H1 (cell line): ENCODE measurements around the gene DISP3. TPM values are rescaled to one million over a fixed set of nuclear protein-coding genes. Genes with fewer than 3 reads are reported as not detected.

ENCODE experiments used
- CTCF ChIA-PET: fragments of 300-600 bp; sonication (Branson Sonifier 250); formaldehyde crosslinking; loops from one replicate; lab custom pipeline; 2021; ENCODE audit not compliant: partially characterized antibody; lab: Charles Lee
- POLR2A ChIA-PET: fragments of 300-600 bp; sonication (Branson Sonifier 250); formaldehyde crosslinking; loops from one replicate; lab custom pipeline; 2021; ENCODE audit warnings: inconsistent platforms; ENCODE audit not compliant: partially characterized antibody; lab: Charles Lee
- DNase-seq, 2 experiments: peaks; one replicate each; pipeline versions ENCODE4 v3.0.0 to v3.0.0-alpha.2; 2010 to 2022; ENCODE audit warnings: low spot score in 2 of 2, low read depth in 1 of 2, mixed read lengths in 1 of 2
- FAIRE-seq: peaks from 2 replicates; lab custom pipeline; 2011; peaks lifted over from hg19 to GRCh38; lab: Jason Lieb, UNC
- H2AFZ ChIP-seq: 2 replicates; pipeline ENCODE4 v1.8.1; 2012; ENCODE audit warnings: low read length, inconsistent platforms
- H2AK5ac ChIP-seq: 2 replicates; pipeline ENCODE4 v1.6.1; 2013; ENCODE audit warnings: low read depth, low read length
- H2BK120ac ChIP-seq: replicated peaks from 2 replicates; pipeline ENCODE3; 2013; ENCODE audit warnings: low read depth, low read length, inconsistent platforms
- H2BK12ac ChIP-seq: 2 replicates; pipeline ENCODE4 v1.6.1; 2013; ENCODE audit warnings: low read depth, low read length
- H2BK15ac ChIP-seq: 2 replicates; pipeline ENCODE4 v1.6.1; 2013; ENCODE audit warnings: low read length
- H2BK20ac ChIP-seq: 2 replicates; pipeline ENCODE4 v1.6.1; 2013; ENCODE audit warnings: low read length
- H2BK5ac ChIP-seq: 2 replicates; pipeline ENCODE4 v1.6.1; 2013; ENCODE audit warnings: low read depth, low read length
- H3K14ac ChIP-seq: 2 replicates; pipeline ENCODE4 v1.6.1; 2013; ENCODE audit warnings: inconsistent platforms; ENCODE audit not compliant: insufficient read length
- H3K18ac ChIP-seq: 2 replicates; pipeline ENCODE4 v1.6.1; 2013; ENCODE audit warnings: low read length; ENCODE audit errors: extremely low read depth
- H3K23ac ChIP-seq: 2 replicates; pipeline ENCODE4 v1.6.1; 2013; ENCODE audit warnings: inconsistent platforms; ENCODE audit not compliant: insufficient read length
- H3K23me2 ChIP-seq: 2 replicates; pipeline ENCODE4 v1.6.1; 2013; ENCODE audit warnings: low read depth, low read length
- H3K27ac ChIP-seq: 2 replicates; pipeline ENCODE4 v1.6.1; 2011; ENCODE audit warnings: low read depth, low read length, inconsistent platforms
- H3K27me3 ChIP-seq, 4 experiments: replicated peaks in 1 of 4; 1 replicate in 1 of 4; 2 replicates in 3 of 4; pipeline versions ENCODE4 v1.6.1 to v1.8.1; 2011 to 2013; ENCODE audit warnings: low read length in 3 of 4, mild to moderate bottlenecking in 3 of 4, inconsistent platforms in 2 of 4, mixed read lengths in 2 of 4, moderate library complexity in 1 of 4; ENCODE audit not compliant: control insufficient read depth in 3 of 4, insufficient read depth in 3 of 4; ENCODE audit errors: extremely low read depth in 1 of 4
- H3K36me3 ChIP-seq, 4 experiments: 2 replicates each; pipeline versions ENCODE4 v1.6.1 to v1.8.1; 2011 to 2013; ENCODE audit warnings: mild to moderate bottlenecking in 4 of 4, low read length in 3 of 4, moderate library complexity in 2 of 4, control low read depth in 1 of 4, inconsistent platforms in 1 of 4; ENCODE audit not compliant: insufficient read depth in 4 of 4, control insufficient read depth in 2 of 4
- H3K4ac ChIP-seq: replicated peaks from 2 replicates; pipeline ENCODE3; 2013; ENCODE audit warnings: low read length, low read depth, mixed read lengths, inconsistent platforms; ENCODE audit not compliant: insufficient read length
- H3K4me1 ChIP-seq, 4 experiments: replicated peaks in 1 of 4; 1 replicate in 1 of 4; 2 replicates in 3 of 4; pipeline versions ENCODE4 v1.6.1 to v1.8.1; 2011 to 2013; ENCODE audit warnings: low read length in 3 of 4, inconsistent platforms in 2 of 4, mixed read lengths in 1 of 4; ENCODE audit not compliant: insufficient read depth in 4 of 4, control insufficient read depth in 3 of 4
- H3K4me2 ChIP-seq, 2 experiments: 2 replicates each; pipeline versions ENCODE4 v1.6.1 to v1.8.1; 2011 to 2013; ENCODE audit warnings: low read depth in 2 of 2, low read length in 2 of 2, control low read depth in 1 of 2, inconsistent platforms in 1 of 2, mild to moderate bottlenecking in 1 of 2; ENCODE audit not compliant: insufficient read depth in 1 of 2
- H3K4me3 ChIP-seq, 4 experiments: fragments of 200-600, 300-600 bp in 1 of 4; sonication (generic), shearing (Covaris generic), sonication (Bioruptor Twin) in 1 of 4; 2 replicates each; pipeline versions ENCODE4 v1.5.1 to v1.8.1; 2011 to 2016; ENCODE audit warnings: low read length in 4 of 4, low read depth in 3 of 4, control low read depth in 2 of 4, inconsistent platforms in 2 of 4, mild to moderate bottlenecking in 2 of 4, mixed read lengths in 1 of 4, moderate library complexity in 1 of 4; ENCODE audit not compliant: insufficient read depth in 2 of 4; ENCODE audit errors: extremely low read depth in 1 of 4
- H3K56ac ChIP-seq: replicated peaks from 2 replicates; pipeline ENCODE3; 2013; ENCODE audit warnings: low read depth, mild to moderate bottlenecking, mixed read lengths, low read length, inconsistent platforms; ENCODE audit not compliant: insufficient read length
- H3K79me1 ChIP-seq: 2 replicates; pipeline ENCODE4 v1.6.1; 2013; ENCODE audit warnings: low read depth, low read length, control low read depth
- H3K79me2 ChIP-seq, 2 experiments: 2 replicates each; pipeline versions ENCODE4 v1.6.1 to v1.8.1; 2012 to 2013; ENCODE audit warnings: low read length in 2 of 2, mild to moderate bottlenecking in 2 of 2, inconsistent platforms in 1 of 2; ENCODE audit not compliant: insufficient read depth in 2 of 2, control insufficient read depth in 1 of 2
- H3K9ac ChIP-seq, 4 experiments: replicated peaks in 1 of 4; 1 replicate in 1 of 4; 2 replicates in 3 of 4; pipeline versions ENCODE4 v1.6.1 to v1.8.1; 2011 to 2013; ENCODE audit warnings: low read depth in 3 of 4, low read length in 3 of 4, control low read depth in 2 of 4, mild to moderate bottlenecking in 2 of 4, moderate library complexity in 2 of 4, inconsistent platforms in 1 of 4; ENCODE audit errors: extremely low read depth in 1 of 4
- H3K9me3 ChIP-seq, 2 experiments: 2 replicates each; pipeline versions ENCODE4 v1.6.1 to v1.8.1; 2012 to 2013; ENCODE audit warnings: mild to moderate bottlenecking in 2 of 2, moderate library complexity in 2 of 2, control low read depth in 1 of 2, inconsistent platforms in 1 of 2, low read depth in 1 of 2, low read length in 1 of 2, mixed read lengths in 1 of 2; ENCODE audit not compliant: insufficient read depth in 2 of 2
- H4K20me1 ChIP-seq, 2 experiments: replicated peaks in 1 of 2; 2 replicates each; pipeline versions ENCODE3 to v1.8.1; 2011 to 2013; ENCODE audit warnings: inconsistent platforms in 2 of 2, low read length in 2 of 2, mild to moderate bottlenecking in 1 of 2; ENCODE audit not compliant: insufficient read depth in 2 of 2, control insufficient read depth in 1 of 2
- H4K5ac ChIP-seq: 2 replicates; pipeline ENCODE4 v1.6.1; 2013; ENCODE audit warnings: low read length, low read depth, mixed read lengths, inconsistent platforms; ENCODE audit not compliant: insufficient read length
- H4K8ac ChIP-seq: 2 replicates; pipeline ENCODE4 v1.8.0; 2013; ENCODE audit warnings: mild to moderate bottlenecking, moderate library complexity, low read length, inconsistent platforms; ENCODE audit not compliant: insufficient read depth; ENCODE audit errors: extremely low read depth
- H4K91ac ChIP-seq: replicated peaks from 2 replicates; pipeline ENCODE3; 2013; ENCODE audit warnings: low read length, mixed read lengths, inconsistent platforms; ENCODE audit not compliant: insufficient read length
- ASH2L ChIP-seq: fragments of 200-600, 300-600 bp; sonication (generic); IDR thresholded peaks from one replicate; pipeline ENCODE4 v1.7.1; 2017; ENCODE audit warnings: low read length
- CTBP2 ChIP-seq: IDR thresholded peaks from 2 replicates; pipeline ENCODE4 v1.7.0; 2011; ENCODE audit warnings: borderline replicate concordance, mild to moderate bottlenecking, moderate library complexity, mixed read lengths, low read length; ENCODE audit not compliant: insufficient read depth, insufficient read length
- EGR1 ChIP-seq: IDR thresholded peaks from 2 replicates; pipeline ENCODE4 v1.6.1; 2011; ENCODE audit warnings: low read depth, low read length, borderline replicate concordance
- EP300 ChIP-seq, 2 experiments: IDR thresholded peaks; 1 replicate in 1 of 2; 2 replicates in 1 of 2; pipeline ENCODE4 v1.6.1; 2011 to 2012; ENCODE audit warnings: low read depth in 2 of 2, low read length in 2 of 2, mild to moderate bottlenecking in 2 of 2, borderline replicate concordance in 1 of 2, inconsistent platforms in 1 of 2, moderate library complexity in 1 of 2
- GABPA ChIP-seq: IDR thresholded peaks from 2 replicates; pipeline ENCODE4 v1.6.1; 2011; ENCODE audit warnings: mild to moderate bottlenecking, low read length, moderate library complexity, borderline replicate concordance; ENCODE audit not compliant: insufficient read depth
- HDAC6 ChIP-seq: IDR thresholded peaks from one replicate; pipeline ENCODE4 v1.7.1; 2012; ENCODE audit warnings: low read depth, mild to moderate bottlenecking, inconsistent platforms, low read length, moderate library complexity
- NRF1 ChIP-seq: IDR thresholded peaks from 2 replicates; pipeline ENCODE4 v1.6.1; 2011; ENCODE audit warnings: mild to moderate bottlenecking, low read depth, low read length, improper control_type of control experiment
- PHF8 ChIP-seq: fragments of 200-600 bp; sonication (generic); conservative IDR thresholded peaks from 2 replicates; pipeline ENCODE4 v1.7.1; 2012; ENCODE audit warnings: low read depth, mild to moderate bottlenecking, inconsistent platforms, low read length, moderate library complexity
- POLR2A ChIP-seq, 2 experiments: IDR thresholded peaks; 1 replicate in 1 of 2; 2 replicates in 1 of 2; pipeline ENCODE4 v1.6.1; 2011; ENCODE audit warnings: low read depth in 2 of 2, low read length in 2 of 2, mild to moderate bottlenecking in 2 of 2; ENCODE audit errors: control extremely low read depth in 1 of 2
- SIX5 ChIP-seq: IDR thresholded peaks from 2 replicates; pipeline ENCODE4 v1.6.1; 2011; ENCODE audit warnings: mild to moderate bottlenecking, low read depth, low read length
- TBP ChIP-seq: IDR thresholded peaks from 2 replicates; pipeline ENCODE4 v1.6.1; 2011; ENCODE audit warnings: low read depth, low read length, improper control_type of control experiment
- YY1 ChIP-seq: IDR thresholded peaks from 2 replicates; pipeline ENCODE4 v1.6.1; 2011; ENCODE audit warnings: low read depth, mild to moderate bottlenecking, low read length
- WGBS, 2 experiments: shearing (Covaris generic) in 1 of 2; methylation state at CpG; one replicate each; pipeline versions ENCODE4 v1.1.6 to v1.1.7; 2013 to 2015; ENCODE audit warnings: low lambda C conversion rate in 2 of 2, mixed read lengths in 2 of 2, inconsistent platforms in 1 of 2, low coverage in 1 of 2, missing lambda C conversion rate in 1 of 2; ENCODE audit not compliant: insufficient replicate concordance in 2 of 2, insufficient coverage in 1 of 2, insufficient read length in 1 of 2; ENCODE audit errors: extremely low coverage in 1 of 2, missing lambda C conversion rate in 1 of 2; 5-methylcytosine and 5-hydroxymethylcytosine counted together
- polyA plus RNA-seq, 7 experiments: library from polyadenylated mRNA; depleted of rRNA in 3 of 7; stranded (reverse) in 5 of 7; unstranded in 2 of 7; fragments of >200 nt in 5 of 7; fragments of 200-250 nt in 2 of 7; gene quantifications; 1 replicate in 5 of 7; 2 replicates in 1 of 7; 4 replicates in 1 of 7; pipeline versions ENCODE4 v1.2.1 to v1.2.3, GENCODE V29; 2011 to 2013; ENCODE audit warnings: missing spikeins in 2 of 7, mixed read lengths in 2 of 7
- total RNA-seq: library from RNA; stranded (reverse); fragmentation: NEBNext Ultra II Directional; extraction: Animal tissue kit (Norgen Biotek cat#: 25700); gene quantifications from 2 replicates; pipeline ENCODE4 v1.2.1, GENCODE V29; 2021
- TF ChIP-seq, protein P1 (sequence below): IDR thresholded peaks from 2 replicates; pipeline ENCODE4 v1.6.1; 2012; ENCODE audit warnings: low read length, inconsistent platforms

The DISP3 gene
- total and polyA plus RNA-seq, 2 of the 8 experiments (the other 6 are each of a cell fraction or from before 2014, with no cell fraction given) = 3.4 to 4.6 TPM

DNA sequence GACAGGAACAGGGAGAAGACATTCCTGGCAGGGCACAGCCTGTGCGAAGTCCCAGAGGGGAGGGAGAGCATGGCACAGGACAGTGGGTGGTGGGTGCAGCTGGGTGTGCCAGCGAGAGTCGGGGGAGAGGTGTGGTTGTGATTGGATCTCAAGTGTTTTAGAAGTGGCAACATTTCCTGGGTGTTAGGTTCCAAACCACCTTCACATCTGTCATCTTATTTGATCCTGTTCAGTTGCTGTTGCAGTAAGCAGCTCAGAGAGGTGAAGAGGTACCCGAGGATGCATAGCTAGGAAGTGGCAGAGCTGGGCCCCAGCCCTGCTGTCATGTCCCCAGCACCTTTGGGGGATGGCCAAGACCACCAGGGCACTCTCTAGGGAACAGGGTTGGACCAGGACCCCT lies 22.0 kb upstream of the DISP3 start:
- H2BK20ac ChIP-seq = no peak overlapping the region
- H3K4me1 ChIP-seq = peaks cover 0 to 3% (median 0%) of the 10 kb centered on the region in 4 experiments; a peak in 1 of 7 replicates
- H3K9me3 ChIP-seq = no peaks in the 10 kb centered on the region
- no peaks in the 10 kb centered on the region for H3K36me3 ChIP-seq
- DNase-seq (no peak), FAIRE-seq (no peak)
- no peak overlapping the region for H2AFZ ChIP-seq
- no peaks in the 10 kb centered on the region for H3K27me3 ChIP-seq
- no peaks in the 10 kb centered on the region for H3K79me2 ChIP-seq
- H4K91ac ChIP-seq = no peak overlapping the region
- H3K4ac ChIP-seq = no peak overlapping the region
- ChIA-PET POLR2A (interaction anchor here (1.9 kb wide), 1 partner anchor 22 kb away, joined by 4 read pairs; the partner anchor contains the start of gene DISP3), CTCF (interaction anchor here (0.9 to 2.0 kb wide), 3 partner anchors 21 to 328 kb away, joined by 3 to 4 read pairs (median 3); no protein-coding TSS in a partner anchor)
- no peak overlapping the region for H3K4me2 ChIP-seq
- no peak overlapping the region for H4K8ac ChIP-seq
- no peak overlapping the region for H2AK5ac ChIP-seq
- H3K79me1 ChIP-seq = no peaks in the 10 kb centered on the region
- H4K5ac ChIP-seq = no peak overlapping the region
- no peak overlapping the region for H2BK12ac ChIP-seq
- H2BK5ac ChIP-seq = no peak overlapping the region
- 85% methylated on average over 4 of the region's 4 CpGs; no CpG with 5 or more reads in 1 of the 2 experiments for WGBS, 2 experiments
- no peak overlapping the region for H2BK120ac ChIP-seq
- no peak overlapping the region for H3K27ac ChIP-seq
- H3K23ac ChIP-seq = no peak overlapping the region
- H3K4me3 ChIP-seq = no peak overlapping the region
- no peaks in the 10 kb centered on the region for H4K20me1 ChIP-seq
- no peak overlapping the region for H3K18ac ChIP-seq
- no peak overlapping the region for H2BK15ac ChIP-seq
- H3K23me2 ChIP-seq = no peaks in the 10 kb centered on the region
- no peak overlapping the region for H3K9ac ChIP-seq
- no peak overlapping the region for H3K14ac ChIP-seq
- H3K56ac ChIP-seq = no peak overlapping the region
- TF ChIP-seq PHF8 (no peak), EP300 (IDR thresholded peaks at IDR 0.05; ENCODE audit: borderline replicate concordance in 1 of 2, low read depth in 2 of 2, low read length in 2 of 2) (no peak), CTBP2 (no peak), GABPA (no peak), HDAC6 (no peak), NRF1 (no peak), EGR1 (no peak), SIX5 (no peak), YY1 (no peak), POLR2A (IDR thresholded peaks at IDR 0.05; ENCODE audit: control extremely low read depth in 1 of 2, low read depth in 2 of 2, low read length in 2 of 2) (no peak), TBP (no peak), ASH2L (no peak)
- TF ChIP-seq, protein P1, sequence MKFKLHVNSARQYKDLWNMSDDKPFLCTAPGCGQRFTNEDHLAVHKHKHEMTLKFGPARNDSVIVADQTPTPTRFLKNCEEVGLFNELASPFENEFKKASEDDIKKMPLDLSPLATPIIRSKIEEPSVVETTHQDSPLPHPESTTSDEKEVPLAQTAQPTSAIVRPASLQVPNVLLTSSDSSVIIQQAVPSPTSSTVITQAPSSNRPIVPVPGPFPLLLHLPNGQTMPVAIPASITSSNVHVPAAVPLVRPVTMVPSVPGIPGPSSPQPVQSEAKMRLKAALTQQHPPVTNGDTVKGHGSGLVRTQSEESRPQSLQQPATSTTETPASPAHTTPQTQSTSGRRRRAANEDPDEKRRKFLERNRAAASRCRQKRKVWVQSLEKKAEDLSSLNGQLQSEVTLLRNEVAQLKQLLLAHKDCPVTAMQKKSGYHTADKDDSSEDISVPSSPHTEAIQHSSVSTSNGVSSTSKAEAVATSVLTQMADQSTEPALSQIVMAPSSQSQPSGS = no peak
